IMR-90 (cell line): Measurements from ENCODE around the gene CDC42BPA. TPM values are rescaled to one million over a fixed set of nuclear protein-coding genes. Genes with fewer than 3 reads are reported as not detected.

Experiments
- ATAC-seq: fragments of 200-7000 bp; cut with Tn5 transposase; 2 replicates; pipeline ENCODE4 v1.9.1; 2020; ENCODE audit warnings: low read depth, mild to moderate bottlenecking, moderate library complexity
- BruUV-seq: library from RNA; stranded (reverse); fragments of 400-500 nt; replicated peaks from 2 replicates; lab custom pipeline; 2021; lab: Mats Ljungman, UMichigan
- CTCF ChIA-PET: fragments of 300-600 bp; formaldehyde crosslinking; extraction: SDS; loops from one replicate; lab custom pipeline; 2021; ENCODE audit warnings: antibody characterized with exemption; lab: Yijun Ruan, JAX
- POLR2A ChIA-PET: fragments of 300-600 bp; sonication (Branson Sonifier 250); formaldehyde crosslinking; loops from one replicate; lab custom pipeline; 2022; ENCODE audit warnings: antibody characterized with exemption; ENCODE audit not compliant: unreplicated experiment; lab: Charles Lee
- DNase-seq: peaks from one replicate; pipeline ENCODE4 v3.0.0; 2013
- H2AFZ ChIP-seq: replicated peaks from 2 replicates; pipeline ENCODE3; 2013; ENCODE audit warnings: low read length, mild to moderate bottlenecking; ENCODE audit not compliant: poor library complexity
- H2AK5ac ChIP-seq: 2 replicates; pipeline ENCODE4 v1.6.1; 2013; ENCODE audit warnings: low read depth, low read length, inconsistent platforms
- H2AK9ac ChIP-seq: replicated peaks from 2 replicates; pipeline ENCODE3; 2013; ENCODE audit warnings: mild to moderate bottlenecking, low read depth, low read length, moderate library complexity; ENCODE audit not compliant: poor library complexity
- H2BK120ac ChIP-seq: 2 replicates; pipeline ENCODE4 v1.6.1; 2013; ENCODE audit warnings: low read depth, low read length, inconsistent platforms
- H2BK15ac ChIP-seq: 3 replicates; pipeline ENCODE4 v1.6.1; 2013; ENCODE audit warnings: low read depth, low read length, inconsistent platforms
- H2BK20ac ChIP-seq: 2 replicates; pipeline ENCODE4 v1.6.1; 2013; ENCODE audit warnings: low read depth, mild to moderate bottlenecking, inconsistent platforms, low read length, moderate library complexity
- H2BK5ac ChIP-seq: 2 replicates; pipeline ENCODE4 v1.6.1; 2013; ENCODE audit warnings: mild to moderate bottlenecking, low read depth, low read length, inconsistent platforms; ENCODE audit not compliant: poor library complexity, severe bottlenecking
- H3K14ac ChIP-seq: replicated peaks from 2 replicates; pipeline ENCODE4 v1.6.1; 2013; ENCODE audit warnings: low read depth, low read length, inconsistent platforms
- H3K18ac ChIP-seq: 2 replicates; pipeline ENCODE4 v1.6.1; 2013; ENCODE audit warnings: low read depth, low read length, control low read depth
- H3K23ac ChIP-seq: 2 replicates; pipeline ENCODE4 v1.6.1; 2013; ENCODE audit warnings: low read depth, low read length, inconsistent platforms
- H3K27ac ChIP-seq: 2 replicates; pipeline ENCODE4 v1.5.1; 2013; ENCODE audit warnings: mild to moderate bottlenecking, control low read depth, low read length; ENCODE audit not compliant: insufficient read depth
- H3K27me3 ChIP-seq: 2 replicates; pipeline ENCODE4 v1.6.1; 2013; ENCODE audit warnings: low read length; ENCODE audit not compliant: control insufficient read depth, insufficient read depth
- H3K36me3 ChIP-seq: 2 replicates; pipeline ENCODE4 v1.6.1; 2013; ENCODE audit warnings: low read length, mixed read lengths; ENCODE audit not compliant: control insufficient read depth, insufficient read depth
- H3K4ac ChIP-seq: 2 replicates; pipeline ENCODE4 v1.6.1; 2013; ENCODE audit warnings: low read depth, low read length, inconsistent platforms
- H3K4me1 ChIP-seq: 2 replicates; pipeline ENCODE4 v1.6.1; 2013; ENCODE audit warnings: low read length, mixed read lengths; ENCODE audit not compliant: control insufficient read depth, insufficient read depth
- H3K4me2 ChIP-seq: 2 replicates; pipeline ENCODE4 v1.6.1; 2013; ENCODE audit warnings: low read depth, mild to moderate bottlenecking, control low read depth, low read length, moderate library complexity
- H3K4me3 ChIP-seq: 2 replicates; pipeline ENCODE4 v1.5.1; 2013; ENCODE audit warnings: low read depth, mild to moderate bottlenecking, control low read depth, low read length, moderate library complexity; ENCODE audit not compliant: insufficient read depth
- H3K56ac ChIP-seq: 2 replicates; pipeline ENCODE4 v1.6.1; 2013; ENCODE audit warnings: low read length, inconsistent platforms; ENCODE audit not compliant: insufficient read depth; ENCODE audit errors: extremely low read depth
- H3K79me1 ChIP-seq, 2 experiments: 2 replicates each; pipeline ENCODE4 v1.6.1; 2013; ENCODE audit warnings: low read length in 2 of 2, inconsistent platforms in 1 of 2, low read depth in 1 of 2
- H3K9ac ChIP-seq: 2 replicates; pipeline ENCODE4 v1.6.1; 2013; ENCODE audit warnings: low read depth, low read length, control low read depth
- H3K9me1 ChIP-seq: 2 replicates; pipeline ENCODE4 v1.6.1; 2013; ENCODE audit warnings: low read length, inconsistent platforms; ENCODE audit not compliant: insufficient read depth
- H3K9me3 ChIP-seq: 2 replicates; pipeline ENCODE4 v1.6.1; 2013; ENCODE audit warnings: low read length; ENCODE audit not compliant: control insufficient read depth, insufficient read depth
- H4K20me1 ChIP-seq: 2 replicates; pipeline ENCODE4 v1.6.1; 2013; ENCODE audit warnings: low read length, inconsistent platforms; ENCODE audit not compliant: insufficient read depth
- H4K5ac ChIP-seq: 2 replicates; pipeline ENCODE4 v1.6.1; 2013; ENCODE audit warnings: mild to moderate bottlenecking, low read depth, low read length, control low read depth
- H4K8ac ChIP-seq, 2 experiments: 2 replicates each; pipeline ENCODE4 v1.6.1; 2013; ENCODE audit warnings: low read depth in 2 of 2, low read length in 2 of 2, control low read depth in 1 of 2, inconsistent platforms in 1 of 2
- H4K91ac ChIP-seq: 2 replicates; pipeline ENCODE4 v1.6.1; 2013; ENCODE audit warnings: low read depth, low read length, inconsistent platforms; ENCODE audit not compliant: insufficient read depth
- BHLHE40 ChIP-seq: fragments of 150-350 bp; IDR thresholded peaks from 2 replicates; pipeline ENCODE4 v1.6.1; 2016; ENCODE audit warnings: mild to moderate bottlenecking, low read depth, low read length
- CEBPB ChIP-seq: IDR thresholded peaks from 2 replicates; pipeline ENCODE4 v1.6.1; 2012; ENCODE audit warnings: low read depth, low read length, improper control_type of control experiment
- CHD1 ChIP-seq: IDR thresholded peaks from 2 replicates; pipeline ENCODE4 v1.6.1; 2012; ENCODE audit warnings: low read depth, low read length, improper control_type of control experiment
- FOS ChIP-seq: fragments of 150-350 bp; IDR thresholded peaks from 2 replicates; pipeline ENCODE4 v1.6.1; 2016; ENCODE audit warnings: low read depth, low read length
- MAFK ChIP-seq: IDR thresholded peaks from 2 replicates; pipeline ENCODE4 v1.6.1; 2012; ENCODE audit warnings: low read depth, low read length, improper control_type of control experiment
- MAZ ChIP-seq: IDR thresholded peaks from 2 replicates; pipeline ENCODE4 v1.6.1; 2012; ENCODE audit warnings: low read depth, mild to moderate bottlenecking, low read length, improper control_type of control experiment, moderate library complexity, borderline replicate concordance
- MXI1 ChIP-seq: IDR thresholded peaks from 2 replicates; pipeline ENCODE4 v1.6.1; 2012; ENCODE audit warnings: low read depth, mild to moderate bottlenecking, low read length, moderate library complexity, borderline replicate concordance
- NFE2L2 ChIP-seq: fragments of 150-350 bp; IDR thresholded peaks from 2 replicates; pipeline ENCODE4 v1.6.1; 2016; ENCODE audit warnings: low read depth, mild to moderate bottlenecking, low read length
- POLR2A ChIP-seq: IDR thresholded peaks from 2 replicates; pipeline ENCODE4 v1.6.1; 2012; ENCODE audit warnings: mild to moderate bottlenecking, low read depth, low read length
- RAD21 ChIP-seq: IDR thresholded peaks from 2 replicates; pipeline ENCODE4 v1.6.1; 2012; ENCODE audit warnings: low read length, improper control_type of control experiment
- RCOR1 ChIP-seq: IDR thresholded peaks from 2 replicates; pipeline ENCODE4 v1.6.1; 2012; ENCODE audit warnings: mild to moderate bottlenecking, low read length, improper control_type of control experiment; ENCODE audit not compliant: insufficient replicate concordance
- RFX5 ChIP-seq: IDR thresholded peaks from 2 replicates; pipeline ENCODE4 v1.8.0; 2012; ENCODE audit warnings: low read depth, mild to moderate bottlenecking, low read length, moderate library complexity
- SMC3 ChIP-seq: fragments of 150-350 bp; IDR thresholded peaks from 2 replicates; pipeline ENCODE4 v1.6.1; 2016; ENCODE audit warnings: low read depth, mild to moderate bottlenecking, antibody characterized with exemption, low read length, moderate library complexity
- dilution Hi-C: fragments of 300-500 bp; cut with HindIII; formaldehyde crosslinking; loops from one replicate; pipeline ENCODE4 v1.14.3; 2018; ENCODE audit warnings: low sequenced_read_pairs; ENCODE audit not compliant: unreplicated experiment
- in situ Hi-C: fragments of 300-500 bp; cut with MboI; formaldehyde crosslinking; loops from 3 replicates; pipeline ENCODE4 v1.14.3; 2019; ENCODE audit warnings: low sequenced_read_pairs, inconsistent platforms, mixed read lengths
- intact Hi-C: fragments of 100-400 bp; cut with micrococcal nuclease; formaldehyde crosslinking; loops from 2 replicates; pipeline ENCODE4 v1.10.0; 2022
- polyA plus RNA-seq, 3 experiments: library from polyadenylated mRNA; depleted of rRNA; stranded (reverse); fragments of >200 nt; gene quantifications; 2 replicates each; pipeline ENCODE4 v1.2.3, GENCODE V29; 2012; ENCODE audit warnings: low replicate concordance in 1 of 3
- total RNA-seq: library from RNA; depleted of rRNA; stranded (reverse); fragments of >200 nt; gene quantifications from 2 replicates; pipeline ENCODE4 v1.2.3, GENCODE V29; 2012
- TF ChIP-seq, protein P1 (sequence below): conservative IDR thresholded peaks from 2 replicates; pipeline ENCODE4 v1.5.1; 2012; ENCODE audit warnings: mild to moderate bottlenecking, low read depth, low read length, improper control_type of control experiment
- TF ChIP-seq, protein P2 (sequence below): fragments of 150-350 bp; IDR thresholded peaks from 2 replicates; pipeline ENCODE4 v1.6.1; 2016; ENCODE audit warnings: low read depth, mild to moderate bottlenecking, low read length, moderate library complexity, borderline replicate concordance
- TF ChIP-seq, protein P3 (sequence below): fragments of 150-350 bp; IDR thresholded peaks from 2 replicates; pipeline ENCODE4 v1.6.1; 2017; ENCODE audit warnings: mild to moderate bottlenecking, antibody characterized with exemption, low read length, low read depth

The CDC42BPA gene
- total and polyA plus RNA-seq, 2 of the 4 experiments (the other 2 are of a cell fraction): 9.4 to 27.8 TPM

DNA sequence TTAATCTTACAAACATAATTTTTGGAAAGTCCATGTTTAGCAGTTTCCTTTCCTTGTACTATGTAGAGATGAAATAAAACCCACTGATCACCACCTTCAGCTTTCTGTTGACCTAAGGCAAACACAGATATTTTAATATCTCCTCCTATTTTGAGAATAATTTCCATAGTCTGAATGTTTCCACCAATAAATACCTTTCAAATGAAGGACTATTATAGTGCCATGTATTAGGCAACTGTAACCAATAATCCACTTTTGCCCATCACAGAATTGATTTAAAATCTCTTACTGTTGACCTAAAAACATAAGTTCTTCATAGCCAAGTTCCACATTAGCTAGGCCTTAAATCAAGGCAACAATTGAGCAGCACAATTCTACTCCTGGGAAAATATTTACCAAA is 1.8 kb downstream of the CDC42BPA start:
- Histone ChIP-seq H2BK15ac (no peak overlapping the region), H4K8ac (no peak overlapping the region), H3K9me3 (no peaks in the 10 kb centered on the region), H3K4me3 (peak overlapping the region; percentile 89), H3K79me1 (peaks cover 7 to 12% of the 10 kb centered on the region in 2 experiments), H4K91ac (no peak overlapping the region), H3K14ac (peak overlapping the region; percentile 38), H3K56ac (no peak overlapping the region), H4K20me1 (peaks cover 12% of the 10 kb centered on the region; the same call in 1 of the 2 replicates), H3K4ac (no peak overlapping the region), H4K5ac (no peak overlapping the region), H2AK5ac (no peak overlapping the region), H3K9me1 (peaks cover 3% of the 10 kb centered on the region; the same call in 1 of the 2 replicates), H3K27ac (no peak overlapping the region; the same call in 1 of the 2 replicates), H2BK120ac (no peak overlapping the region), H3K9ac (peak overlapping the region; percentile 57), H3K23ac (peak overlapping the region; percentile 43; the same call in 1 of the 2 replicates), H3K4me2 (peak overlapping the region; percentile 84), H2AFZ (no peak overlapping the region), H2AK9ac (no peak overlapping the region), H3K4me1 (peaks cover 4% of the 10 kb centered on the region; the same call in 1 of the 2 replicates), H2BK5ac (peak overlapping the region; percentile 53), H3K18ac (0 out of 2 replicates have a peak overlapping the region, but pooled peaks have one; percentile 43), H3K36me3 (0 out of 2 replicates have a peak, but pooled peaks cover 3% of the 10 kb centered on the region), H2BK20ac (no peak overlapping the region), H3K27me3 (no peaks in the 10 kb centered on the region)
- BruUV-seq: no TSS peak
- TF ChIP-seq, protein P1, sequence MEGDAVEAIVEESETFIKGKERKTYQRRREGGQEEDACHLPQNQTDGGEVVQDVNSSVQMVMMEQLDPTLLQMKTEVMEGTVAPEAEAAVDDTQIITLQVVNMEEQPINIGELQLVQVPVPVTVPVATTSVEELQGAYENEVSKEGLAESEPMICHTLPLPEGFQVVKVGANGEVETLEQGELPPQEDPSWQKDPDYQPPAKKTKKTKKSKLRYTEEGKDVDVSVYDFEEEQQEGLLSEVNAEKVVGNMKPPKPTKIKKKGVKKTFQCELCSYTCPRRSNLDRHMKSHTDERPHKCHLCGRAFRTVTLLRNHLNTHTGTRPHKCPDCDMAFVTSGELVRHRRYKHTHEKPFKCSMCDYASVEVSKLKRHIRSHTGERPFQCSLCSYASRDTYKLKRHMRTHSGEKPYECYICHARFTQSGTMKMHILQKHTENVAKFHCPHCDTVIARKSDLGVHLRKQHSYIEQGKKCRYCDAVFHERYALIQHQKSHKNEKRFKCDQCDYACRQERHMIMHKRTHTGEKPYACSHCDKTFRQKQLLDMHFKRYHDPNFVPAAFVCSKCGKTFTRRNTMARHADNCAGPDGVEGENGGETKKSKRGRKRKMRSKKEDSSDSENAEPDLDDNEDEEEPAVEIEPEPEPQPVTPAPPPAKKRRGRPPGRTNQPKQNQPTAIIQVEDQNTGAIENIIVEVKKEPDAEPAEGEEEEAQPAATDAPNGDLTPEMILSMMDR: no peak
- TF ChIP-seq POLR2A (no peak), FOS (no peak), CEBPB (no peak), BHLHE40 (no peak), SMC3 (no peak), CHD1 (no peak), MXI1 (no peak), RFX5 (no peak), MAFK (no peak), MAZ (no peak), RCOR1 (no peak), RAD21 (no peak), NFE2L2 (no peak)
- TF ChIP-seq, protein P2, sequence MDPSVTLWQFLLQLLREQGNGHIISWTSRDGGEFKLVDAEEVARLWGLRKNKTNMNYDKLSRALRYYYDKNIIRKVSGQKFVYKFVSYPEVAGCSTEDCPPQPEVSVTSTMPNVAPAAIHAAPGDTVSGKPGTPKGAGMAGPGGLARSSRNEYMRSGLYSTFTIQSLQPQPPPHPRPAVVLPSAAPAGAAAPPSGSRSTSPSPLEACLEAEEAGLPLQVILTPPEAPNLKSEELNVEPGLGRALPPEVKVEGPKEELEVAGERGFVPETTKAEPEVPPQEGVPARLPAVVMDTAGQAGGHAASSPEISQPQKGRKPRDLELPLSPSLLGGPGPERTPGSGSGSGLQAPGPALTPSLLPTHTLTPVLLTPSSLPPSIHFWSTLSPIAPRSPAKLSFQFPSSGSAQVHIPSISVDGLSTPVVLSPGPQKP: no peak
- TF ChIP-seq, protein P3, sequence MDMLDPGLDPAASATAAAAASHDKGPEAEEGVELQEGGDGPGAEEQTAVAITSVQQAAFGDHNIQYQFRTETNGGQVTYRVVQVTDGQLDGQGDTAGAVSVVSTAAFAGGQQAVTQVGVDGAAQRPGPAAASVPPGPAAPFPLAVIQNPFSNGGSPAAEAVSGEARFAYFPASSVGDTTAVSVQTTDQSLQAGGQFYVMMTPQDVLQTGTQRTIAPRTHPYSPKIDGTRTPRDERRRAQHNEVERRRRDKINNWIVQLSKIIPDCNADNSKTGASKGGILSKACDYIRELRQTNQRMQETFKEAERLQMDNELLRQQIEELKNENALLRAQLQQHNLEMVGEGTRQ: no peak
- ATAC-seq: no peak
- dilution Hi-C loops: no loop called here
- DNase-seq: no peak
- POLR2A ChIA-PET: no interaction called here
- in situ Hi-C loops: no loop called here
- intact Hi-C loops: loop anchor here (2.0 to 10.0 kb wide), 3 partner anchors 124 to 402 kb away; no protein-coding TSS in a partner anchor
- CTCF ChIA-PET: interaction anchor here (1.0 kb wide), 1 partner anchor 124 kb away, joined by 3 read pairs; no protein-coding TSS in a partner anchor
